ENCODE results near the gene SATB1. TPM values are rescaled to one million over a fixed set of nuclear protein-coding genes. Genes with fewer than 3 reads are reported as not detected.

SATB1 gene
- 16.6 and 16.8 TPM in 2 replicates for total RNA-seq (2022)
- percentile 52 among the genes with signal in this experiment for Bru-seq, nascent RNA
- BruChase-seq, experiment 1, labeled RNA remaining after a 6-hour chase, result percentile 56 among the genes with signal in this experiment
- BruChase-seq, experiment 2, labeled RNA remaining after a 2-hour chase, result percentile 48 among the genes with signal in this experiment
- long read RNA-seq, full-length matches to known transcripts, result 3 of 4 reads
- long read RNA-seq, partial matches to known transcripts, result 1 of 4 reads
- long read RNA-seq, other reads (novel, unspliced or antisense), result 0 of 4 reads

DNA sequence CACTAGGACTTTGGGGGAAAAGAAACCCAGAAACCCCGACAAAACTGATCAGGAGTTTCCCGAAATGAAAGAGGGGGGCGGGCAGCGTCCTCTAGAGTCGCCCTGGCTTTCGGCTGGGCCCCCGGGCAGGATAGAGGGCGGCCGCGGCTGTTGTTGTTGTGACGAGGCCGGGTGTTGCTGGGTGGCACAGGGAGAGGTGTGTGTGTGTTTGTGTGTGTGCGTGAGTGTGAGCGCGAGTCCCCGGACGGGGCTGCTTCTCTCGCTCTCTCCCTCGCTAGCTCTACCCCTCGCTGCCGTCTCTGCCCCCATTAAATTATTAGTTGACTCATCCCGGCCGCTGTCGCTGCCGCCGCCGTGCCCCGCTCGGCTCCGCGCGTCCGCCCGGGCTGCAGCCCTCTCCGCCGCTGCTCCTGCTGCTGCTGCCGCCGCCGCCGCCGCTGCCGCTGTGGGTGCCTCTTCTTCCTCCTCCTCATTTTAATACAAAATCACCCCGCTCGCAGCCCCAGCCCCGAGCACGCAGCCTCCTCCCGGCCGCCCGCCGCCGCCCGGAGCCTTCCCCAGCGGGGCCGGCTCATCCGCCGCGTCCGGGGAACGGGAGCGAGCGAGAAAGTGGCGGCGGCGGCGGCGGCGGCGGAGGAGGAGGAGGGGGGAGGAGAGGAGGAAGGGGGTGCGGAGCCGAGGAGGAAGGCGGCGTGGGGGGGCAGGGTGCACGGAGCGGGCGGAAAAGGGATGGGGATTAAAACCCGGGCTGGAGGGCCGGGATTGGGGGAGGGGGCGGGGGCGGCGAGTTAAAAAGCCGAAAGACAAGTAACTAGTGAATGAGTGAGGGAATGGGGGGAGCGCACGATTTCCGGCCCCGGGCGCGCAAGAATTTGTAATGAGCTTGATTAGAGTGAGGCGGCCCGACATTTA is at the start of gene SATB1:
Gene SATB1 (minus strand): TSS at position 611 of the 912 bp plus-strand sequence. CDS start 4,372 bp downstream, outside the sequence.
- CTCF ChIA-PET, result interaction anchor here (0.7 to 0.8 kb wide), 4 partner anchors 29 to 874 kb away, joined by 3 to 7 read pairs (median 4); no protein-coding TSS in a partner anchor
- H3K36me3 Mint-ChIP-seq (ENCODE audit: insufficient read depth, unreplicated experiment), result peaks cover 35% of the 10 kb centered on the region
- H3K4me1 Mint-ChIP-seq (ENCODE audit: low read depth, unreplicated experiment), result peaks cover 6% of the 10 kb centered on the region
- peak; percentile 78 for DNase-seq
- no peaks in the 10 kb centered on the region for H3K9me3 Mint-ChIP-seq (ENCODE audit: low read depth, unreplicated experiment)
- peak within 1 kb of the TSS; percentile 95 for H3K4me3 Mint-ChIP-seq (ENCODE audit: low read depth, unreplicated experiment)
- peak within 1 kb of the TSS; percentile 90 for H3K27ac Mint-ChIP-seq (ENCODE audit: unreplicated experiment)
- intact Hi-C loops (cut with micrococcal nuclease; ENCODE audit: unreplicated experiment), result loop anchor here (10.0 kb wide), 1 partner anchor 330 kb away; no protein-coding TSS in a partner anchor
- no peaks in the 10 kb centered on the region for H3K27me3 Mint-ChIP-seq (ENCODE audit: unreplicated experiment)
- BruUV-seq (replicated peaks), result no TSS peak
- TF ChIP-seq, protein P1, sequence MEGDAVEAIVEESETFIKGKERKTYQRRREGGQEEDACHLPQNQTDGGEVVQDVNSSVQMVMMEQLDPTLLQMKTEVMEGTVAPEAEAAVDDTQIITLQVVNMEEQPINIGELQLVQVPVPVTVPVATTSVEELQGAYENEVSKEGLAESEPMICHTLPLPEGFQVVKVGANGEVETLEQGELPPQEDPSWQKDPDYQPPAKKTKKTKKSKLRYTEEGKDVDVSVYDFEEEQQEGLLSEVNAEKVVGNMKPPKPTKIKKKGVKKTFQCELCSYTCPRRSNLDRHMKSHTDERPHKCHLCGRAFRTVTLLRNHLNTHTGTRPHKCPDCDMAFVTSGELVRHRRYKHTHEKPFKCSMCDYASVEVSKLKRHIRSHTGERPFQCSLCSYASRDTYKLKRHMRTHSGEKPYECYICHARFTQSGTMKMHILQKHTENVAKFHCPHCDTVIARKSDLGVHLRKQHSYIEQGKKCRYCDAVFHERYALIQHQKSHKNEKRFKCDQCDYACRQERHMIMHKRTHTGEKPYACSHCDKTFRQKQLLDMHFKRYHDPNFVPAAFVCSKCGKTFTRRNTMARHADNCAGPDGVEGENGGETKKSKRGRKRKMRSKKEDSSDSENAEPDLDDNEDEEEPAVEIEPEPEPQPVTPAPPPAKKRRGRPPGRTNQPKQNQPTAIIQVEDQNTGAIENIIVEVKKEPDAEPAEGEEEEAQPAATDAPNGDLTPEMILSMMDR (IDR thresholded peaks at IDR 0.05; ENCODE audit: unreplicated experiment), result no peak

DNA sequence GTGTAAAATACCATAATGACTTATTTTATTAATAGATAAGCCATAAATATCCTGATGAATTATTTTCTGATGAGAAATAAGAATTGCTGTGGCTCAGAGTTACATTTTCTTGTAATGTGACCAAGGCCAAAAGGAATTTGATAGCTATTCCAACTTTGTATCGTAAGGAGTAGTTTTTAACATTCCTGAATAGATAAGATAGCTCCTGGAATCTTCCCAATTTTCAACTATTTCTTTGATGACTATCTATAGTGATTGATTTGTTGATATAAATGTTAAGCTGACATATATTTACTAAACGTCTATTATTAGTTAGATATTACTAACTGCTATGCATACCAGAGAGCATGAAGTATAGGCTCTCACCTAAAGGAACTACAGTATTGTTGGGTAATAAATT is 49.1 kb upstream of the SATB1 start:
- Mint-ChIP-seq H3K27ac (ENCODE audit: unreplicated experiment) (no peak overlapping the region), H3K4me1 (ENCODE audit: low read depth, unreplicated experiment) (no peaks in the 10 kb centered on the region), H3K27me3 (ENCODE audit: unreplicated experiment) (no peaks in the 10 kb centered on the region), H3K36me3 (ENCODE audit: insufficient read depth, unreplicated experiment) (no peaks in the 10 kb centered on the region), H3K9me3 (ENCODE audit: low read depth, unreplicated experiment) (peaks cover 3% of the 10 kb centered on the region), H3K4me3 (ENCODE audit: low read depth, unreplicated experiment) (no peak overlapping the region)
- CTCF ChIA-PET, result no interaction called here
- no TSS peak for BruUV-seq (replicated peaks)
- no peak for DNase-seq
- TF ChIP-seq, protein P1 (IDR thresholded peaks at IDR 0.05; ENCODE audit: unreplicated experiment), result no peak
- intact Hi-C loops (cut with micrococcal nuclease; ENCODE audit: unreplicated experiment), result no loop called here

DNA sequence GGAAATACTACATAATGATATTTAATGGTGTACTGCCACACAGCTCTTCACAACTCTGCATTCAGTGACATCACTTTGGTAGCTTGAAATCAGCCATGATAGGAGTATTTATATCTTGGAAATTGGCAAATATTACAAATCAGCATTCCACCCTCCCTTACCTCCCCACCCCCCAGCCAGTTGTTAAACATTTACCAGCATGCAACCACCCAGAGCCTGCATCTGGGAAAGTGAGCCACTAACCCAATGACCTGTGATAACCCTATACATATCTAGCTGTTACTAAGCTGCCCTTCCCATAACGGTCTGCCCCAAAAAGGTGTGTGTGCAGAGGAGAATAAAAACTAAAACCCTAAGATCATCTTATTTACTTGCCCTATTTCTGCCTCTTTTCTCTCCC is 44.6 kb upstream of the SATB1 start:
- H3K4me1 Mint-ChIP-seq (ENCODE audit: low read depth, unreplicated experiment), result no peaks in the 10 kb centered on the region
- H3K4me3 Mint-ChIP-seq (ENCODE audit: low read depth, unreplicated experiment), result no peak overlapping the region
- BruUV-seq (replicated peaks), result no TSS peak
- peaks cover 5% of the 10 kb centered on the region for H3K9me3 Mint-ChIP-seq (ENCODE audit: low read depth, unreplicated experiment)
- no peak for DNase-seq
- H3K27ac Mint-ChIP-seq (ENCODE audit: unreplicated experiment), result no peak overlapping the region
- CTCF ChIA-PET, result no interaction called here
- no peaks in the 10 kb centered on the region for H3K36me3 Mint-ChIP-seq (ENCODE audit: insufficient read depth, unreplicated experiment)
- TF ChIP-seq, protein P1 (IDR thresholded peaks at IDR 0.05; ENCODE audit: unreplicated experiment), result no peak
- intact Hi-C loops (cut with micrococcal nuclease; ENCODE audit: unreplicated experiment), result no loop called here
- H3K27me3 Mint-ChIP-seq (ENCODE audit: unreplicated experiment), result no peaks in the 10 kb centered on the region

DNA sequence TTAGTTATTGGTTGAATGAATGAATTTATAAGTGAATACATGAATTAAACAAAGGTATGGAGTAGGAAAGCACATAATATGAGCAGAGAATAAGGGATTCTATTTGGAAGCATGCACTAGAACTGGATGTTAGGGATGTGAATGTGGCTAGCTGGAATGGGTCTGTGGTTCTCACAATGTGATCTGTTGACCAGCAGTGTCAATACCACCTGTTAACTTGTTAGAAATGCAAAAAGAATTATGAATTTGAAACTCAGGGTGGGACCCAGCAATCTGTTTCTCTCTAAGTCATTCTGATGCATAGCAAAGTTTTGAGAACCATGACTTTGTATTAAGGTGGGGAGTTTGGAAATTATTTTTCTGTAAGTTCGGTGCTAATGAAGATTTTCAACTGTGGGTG is 41.0 kb upstream of the SATB1 start:
- TF ChIP-seq, protein P1 (IDR thresholded peaks at IDR 0.05; ENCODE audit: unreplicated experiment), result no peak
- peaks cover 5% of the 10 kb centered on the region for H3K9me3 Mint-ChIP-seq (ENCODE audit: low read depth, unreplicated experiment)
- no TSS peak for BruUV-seq (replicated peaks)
- CTCF ChIA-PET, result no interaction called here
- intact Hi-C loops (cut with micrococcal nuclease; ENCODE audit: unreplicated experiment), result no loop called here
- H3K4me3 Mint-ChIP-seq (ENCODE audit: low read depth, unreplicated experiment), result no peak overlapping the region
- H3K4me1 Mint-ChIP-seq (ENCODE audit: low read depth, unreplicated experiment), result no peaks in the 10 kb centered on the region
- DNase-seq, result no peak
- H3K27me3 Mint-ChIP-seq (ENCODE audit: unreplicated experiment), result no peaks in the 10 kb centered on the region
- no peaks in the 10 kb centered on the region for H3K36me3 Mint-ChIP-seq (ENCODE audit: insufficient read depth, unreplicated experiment)
- no peak overlapping the region for H3K27ac Mint-ChIP-seq (ENCODE audit: unreplicated experiment)

All from Calu3 (cell line).